Measurements from ENCODE around the gene OSBPL8. TPM values are rescaled to one million over a fixed set of nuclear protein-coding genes. Genes with fewer than 3 reads are reported as not detected.

The OSBPL8 gene
- total and polyA plus RNA-seq, 9 of the 15 experiments (the other 6 are each of a cell fraction or from before 2014, with no cell fraction given) = 17.4 to 82.7 (median 42.8) TPM

DNA sequence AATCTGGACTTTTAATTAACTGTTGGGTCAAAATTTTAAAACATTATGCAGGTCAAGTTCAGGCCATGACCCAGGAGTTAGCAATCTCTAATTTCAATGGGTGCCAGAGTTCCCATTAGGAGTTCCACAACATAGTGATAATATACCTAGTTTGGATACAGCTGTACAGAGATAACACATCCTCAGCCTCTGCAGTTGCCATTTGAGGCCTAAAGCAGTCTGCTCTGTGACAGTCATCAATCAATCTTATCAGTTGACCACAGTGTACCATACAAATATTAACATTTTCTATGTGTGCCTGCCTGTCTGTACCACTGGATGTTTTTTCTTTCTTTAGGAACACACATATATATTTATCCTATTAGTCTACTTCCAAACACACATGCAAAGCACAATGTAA lies 157.3 kb downstream of the OSBPL8 start (continued):
- TF ChIP-seq ZHX1 (conservative IDR thresholded peaks at IDR 0.05; ENCODE audit: low read length) = no peak
- no peak for TF ChIP-seq ZNF76 (CRISPR knock-in tag; IDR thresholded peaks at IDR 0.05; ENCODE audit: borderline replicate concordance)
- TF ChIP-seq, protein P1, sequence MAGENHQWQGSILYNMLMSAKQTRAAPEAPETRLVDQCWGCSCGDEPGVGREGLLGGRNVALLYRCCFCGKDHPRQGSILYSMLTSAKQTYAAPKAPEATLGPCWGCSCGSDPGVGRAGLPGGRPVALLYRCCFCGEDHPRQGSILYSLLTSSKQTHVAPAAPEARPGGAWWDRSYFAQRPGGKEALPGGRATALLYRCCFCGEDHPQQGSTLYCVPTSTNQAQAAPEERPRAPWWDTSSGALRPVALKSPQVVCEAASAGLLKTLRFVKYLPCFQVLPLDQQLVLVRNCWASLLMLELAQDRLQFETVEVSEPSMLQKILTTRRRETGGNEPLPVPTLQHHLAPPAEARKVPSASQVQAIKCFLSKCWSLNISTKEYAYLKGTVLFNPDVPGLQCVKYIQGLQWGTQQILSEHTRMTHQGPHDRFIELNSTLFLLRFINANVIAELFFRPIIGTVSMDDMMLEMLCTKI (IDR thresholded peaks at IDR 0.05; ENCODE audit: partially characterized antibody) = no peak
- TF ChIP-seq NFATC3 (IDR thresholded peaks at IDR 0.05) = no peak
- no peak for TF ChIP-seq DNMT1 (IDR thresholded peaks at IDR 0.05)
- TF ChIP-seq ZNF717 (CRISPR knock-in tag; IDR thresholded peaks at IDR 0.05) = no peak
- TF ChIP-seq CHD2 (IDR thresholded peaks at IDR 0.05; ENCODE audit: low read depth, low read length) = no peak
- TF ChIP-seq ZNF3 (CRISPR knock-in tag; IDR thresholded peaks at IDR 0.05) = no peak
- TF ChIP-seq, protein P2, sequence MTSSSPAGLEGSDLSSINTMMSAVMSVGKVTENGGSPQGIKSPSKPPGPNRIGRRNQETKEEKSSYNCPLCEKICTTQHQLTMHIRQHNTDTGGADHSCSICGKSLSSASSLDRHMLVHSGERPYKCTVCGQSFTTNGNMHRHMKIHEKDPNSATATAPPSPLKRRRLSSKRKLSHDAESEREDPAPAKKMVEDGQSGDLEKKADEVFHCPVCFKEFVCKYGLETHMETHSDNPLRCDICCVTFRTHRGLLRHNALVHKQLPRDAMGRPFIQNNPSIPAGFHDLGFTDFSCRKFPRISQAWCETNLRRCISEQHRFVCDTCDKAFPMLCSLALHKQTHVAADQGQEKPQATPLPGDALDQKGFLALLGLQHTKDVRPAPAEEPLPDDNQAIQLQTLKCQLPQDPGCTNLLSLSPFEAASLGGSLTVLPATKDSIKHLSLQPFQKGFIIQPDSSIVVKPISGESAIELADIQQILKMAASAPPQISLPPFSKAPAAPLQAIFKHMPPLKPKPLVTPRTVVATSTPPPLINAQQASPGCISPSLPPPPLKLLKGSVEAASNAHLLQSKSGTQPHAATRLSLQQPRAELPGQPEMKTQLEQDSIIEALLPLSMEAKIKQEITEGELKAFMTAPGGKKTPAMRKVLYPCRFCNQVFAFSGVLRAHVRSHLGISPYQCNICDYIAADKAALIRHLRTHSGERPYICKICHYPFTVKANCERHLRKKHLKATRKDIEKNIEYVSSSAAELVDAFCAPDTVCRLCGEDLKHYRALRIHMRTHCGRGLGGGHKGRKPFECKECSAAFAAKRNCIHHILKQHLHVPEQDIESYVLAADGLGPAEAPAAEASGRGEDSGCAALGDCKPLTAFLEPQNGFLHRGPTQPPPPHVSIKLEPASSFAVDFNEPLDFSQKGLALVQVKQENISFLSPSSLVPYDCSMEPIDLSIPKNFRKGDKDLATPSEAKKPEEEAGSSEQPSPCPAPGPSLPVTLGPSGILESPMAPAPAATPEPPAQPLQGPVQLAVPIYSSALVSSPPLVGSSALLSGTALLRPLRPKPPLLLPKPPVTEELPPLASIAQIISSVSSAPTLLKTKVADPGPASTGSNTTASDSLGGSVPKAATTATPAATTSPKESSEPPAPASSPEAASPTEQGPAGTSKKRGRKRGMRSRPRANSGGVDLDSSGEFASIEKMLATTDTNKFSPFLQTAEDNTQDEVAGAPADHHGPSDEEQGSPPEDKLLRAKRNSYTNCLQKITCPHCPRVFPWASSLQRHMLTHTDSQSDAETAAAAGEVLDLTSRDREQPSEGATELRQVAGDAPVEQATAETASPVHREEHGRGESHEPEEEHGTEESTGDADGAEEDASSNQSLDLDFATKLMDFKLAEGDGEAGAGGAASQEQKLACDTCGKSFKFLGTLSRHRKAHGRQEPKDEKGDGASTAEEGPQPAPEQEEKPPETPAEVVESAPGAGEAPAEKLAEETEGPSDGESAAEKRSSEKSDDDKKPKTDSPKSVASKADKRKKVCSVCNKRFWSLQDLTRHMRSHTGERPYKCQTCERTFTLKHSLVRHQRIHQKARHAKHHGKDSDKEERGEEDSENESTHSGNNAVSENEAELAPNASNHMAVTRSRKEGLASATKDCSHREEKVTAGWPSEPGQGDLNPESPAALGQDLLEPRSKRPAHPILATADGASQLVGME (CRISPR knock-in tag; IDR thresholded peaks at IDR 0.05) = no peak
